ENCODE data around the gene PLK1.
A peak's percentile ranks its signal among the peaks of the same experiment; 100 is the strongest.
"Not testable (repeated sequence)": the region's sequence is repeated elsewhere in the genome, so short reads cannot be mapped to it uniquely, and the experiment has no call there.

Gene PLK1

DNA sequence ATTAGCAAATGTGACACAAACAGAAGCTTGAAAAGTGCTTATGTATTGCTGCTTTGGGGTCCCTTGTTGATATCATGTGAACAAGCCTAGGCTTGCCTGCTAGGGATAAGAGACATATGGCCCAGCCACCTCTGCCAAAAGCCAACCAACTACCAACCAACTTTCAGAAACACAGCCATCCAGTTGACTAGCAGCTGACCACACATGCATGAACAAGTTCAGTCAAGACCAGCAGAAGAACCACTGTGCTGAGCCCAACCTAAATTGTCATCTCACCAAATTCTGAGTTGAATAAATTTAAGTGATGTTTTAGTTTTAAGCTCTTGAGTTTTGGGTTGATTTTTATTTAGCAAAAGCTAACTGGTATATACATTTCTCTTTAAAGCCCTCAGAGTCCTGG lies 30.8 kb downstream of the PLK1 start:
- no peak overlapping the region for H3K4me3 ChIP-seq (ENCODE audit: low read length)
- no peaks in the 10 kb centered on the region for H3K9me3 ChIP-seq (ENCODE audit: control insufficient read depth, insufficient read depth, low read length)
- H3K36me3 ChIP-seq (ENCODE audit: control insufficient read depth, insufficient read depth, low read length): no peaks in the 10 kb centered on the region
- no peaks in the 10 kb centered on the region for H3K4me1 ChIP-seq (ENCODE audit: control insufficient read depth, insufficient read depth, low read length)
- no peak for DNase-seq (ENCODE audit: low read depth, low spot score)
- H3K27ac ChIP-seq (ENCODE audit: low read length): no peak overlapping the region
- H3K27me3 ChIP-seq (ENCODE audit: control insufficient read depth, insufficient read depth, low read length): peaks cover 4% of the 10 kb centered on the region; the same call in 1 of the 2 replicates

DNA sequence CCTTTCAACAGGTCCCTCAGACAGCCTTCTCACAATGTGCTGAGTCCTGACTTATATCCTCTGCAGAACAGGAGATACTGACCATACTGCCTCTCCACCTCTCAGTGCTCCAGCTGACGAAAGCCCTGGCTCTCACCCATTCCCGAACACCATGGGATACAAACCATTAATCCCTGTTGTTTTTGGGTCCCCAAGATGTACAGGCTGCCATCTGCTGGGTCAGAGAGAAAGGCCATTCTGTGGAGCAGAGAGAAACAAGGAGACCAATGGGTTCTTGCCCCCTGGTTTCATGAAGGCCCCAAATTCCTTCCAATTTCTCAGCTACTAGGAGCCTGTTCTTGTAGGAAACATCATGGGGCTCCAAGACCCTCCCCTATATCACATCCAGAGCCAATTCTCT lies 31.3 kb downstream of the PLK1 start:
- Histone ChIP-seq H3K4me1 (ENCODE audit: control insufficient read depth, insufficient read depth, low read length) (no peaks in the 10 kb centered on the region), H3K36me3 (ENCODE audit: control insufficient read depth, insufficient read depth, low read length) (no peaks in the 10 kb centered on the region), H3K27ac (ENCODE audit: low read length) (no peak overlapping the region), H3K27me3 (ENCODE audit: control insufficient read depth, insufficient read depth, low read length) (peaks cover 4% of the 10 kb centered on the region; the same call in 1 of the 2 replicates), H3K9me3 (ENCODE audit: control insufficient read depth, insufficient read depth, low read length) (no peaks in the 10 kb centered on the region), H3K4me3 (ENCODE audit: low read length) (no peak overlapping the region)
- WGBS (ENCODE audit: insufficient coverage, insufficient read length): no CpG with 5 or more reads among the region's 2 CpGs
- no peak for DNase-seq (ENCODE audit: low read depth, low spot score)

DNA sequence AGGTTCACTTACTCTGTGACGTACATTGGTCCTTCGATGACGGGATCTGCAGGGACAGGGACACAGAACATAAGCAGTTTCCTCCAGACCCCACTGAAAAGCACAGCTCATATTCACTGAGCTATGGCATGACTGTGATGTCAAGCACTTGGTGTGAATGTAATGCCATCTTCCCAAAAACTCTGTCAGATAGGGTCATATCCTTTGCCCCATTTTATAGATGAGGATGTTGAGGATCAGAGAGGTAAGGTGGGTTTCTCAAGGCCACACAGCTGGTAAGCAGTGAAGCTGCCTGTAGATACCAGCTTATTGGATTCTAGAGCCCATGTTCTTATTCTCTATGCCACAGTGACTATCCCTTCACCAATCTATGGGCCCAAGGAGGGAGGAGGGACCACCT lies 31.8 kb downstream of the PLK1 start:
- DNase-seq (ENCODE audit: low read depth, low spot score): no peak
- H3K36me3 ChIP-seq (ENCODE audit: control insufficient read depth, insufficient read depth, low read length): no peaks in the 10 kb centered on the region
- peaks cover 4% of the 10 kb centered on the region; the same call in 1 of the 2 replicates for H3K27me3 ChIP-seq (ENCODE audit: control insufficient read depth, insufficient read depth, low read length)
- H3K4me3 ChIP-seq (ENCODE audit: low read length): no peak overlapping the region
- H3K4me1 ChIP-seq (ENCODE audit: control insufficient read depth, insufficient read depth, low read length): no peaks in the 10 kb centered on the region
- no CpG with 5 or more reads among the region's 3 CpGs for WGBS (ENCODE audit: insufficient coverage, insufficient read length)
- H3K9me3 ChIP-seq (ENCODE audit: control insufficient read depth, insufficient read depth, low read length): no peaks in the 10 kb centered on the region
- no peak overlapping the region for H3K27ac ChIP-seq (ENCODE audit: low read length)

DNA sequence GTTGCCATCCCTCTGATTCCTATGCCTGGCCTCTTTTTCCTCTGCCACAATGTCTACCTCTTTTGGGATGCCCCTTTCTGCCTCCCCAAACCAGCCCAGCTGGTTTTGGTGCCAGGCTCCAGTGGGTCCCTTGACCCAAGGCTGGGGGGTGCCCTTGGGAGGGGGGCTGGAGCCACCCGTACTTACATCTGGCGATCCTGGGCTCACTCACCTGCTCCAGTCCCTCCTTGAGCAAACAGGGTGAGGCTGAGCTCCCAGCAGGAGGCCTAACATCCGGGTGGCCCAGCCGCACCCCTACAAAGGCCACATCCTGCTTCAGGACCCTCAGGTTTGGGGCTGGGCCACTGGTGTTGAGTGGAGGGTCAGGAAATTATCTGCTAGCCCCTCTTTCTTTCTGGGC lies 33.1 kb downstream of the PLK1 start:
- Histone ChIP-seq H3K27me3 (ENCODE audit: control insufficient read depth, insufficient read depth, low read length) (peaks cover 4% of the 10 kb centered on the region; the same call in 1 of the 2 replicates), H3K36me3 (ENCODE audit: control insufficient read depth, insufficient read depth, low read length) (no peaks in the 10 kb centered on the region), H3K4me1 (ENCODE audit: control insufficient read depth, insufficient read depth, low read length) (no peaks in the 10 kb centered on the region), H3K9me3 (ENCODE audit: control insufficient read depth, insufficient read depth, low read length) (no peaks in the 10 kb centered on the region), H3K4me3 (ENCODE audit: low read length) (no peak overlapping the region), H3K27ac (ENCODE audit: low read length) (no peak overlapping the region)
- no peak for DNase-seq (ENCODE audit: low read depth, low spot score)
- WGBS (ENCODE audit: insufficient coverage, insufficient read length): no CpG with 5 or more reads among the region's 4 CpGs

DNA sequence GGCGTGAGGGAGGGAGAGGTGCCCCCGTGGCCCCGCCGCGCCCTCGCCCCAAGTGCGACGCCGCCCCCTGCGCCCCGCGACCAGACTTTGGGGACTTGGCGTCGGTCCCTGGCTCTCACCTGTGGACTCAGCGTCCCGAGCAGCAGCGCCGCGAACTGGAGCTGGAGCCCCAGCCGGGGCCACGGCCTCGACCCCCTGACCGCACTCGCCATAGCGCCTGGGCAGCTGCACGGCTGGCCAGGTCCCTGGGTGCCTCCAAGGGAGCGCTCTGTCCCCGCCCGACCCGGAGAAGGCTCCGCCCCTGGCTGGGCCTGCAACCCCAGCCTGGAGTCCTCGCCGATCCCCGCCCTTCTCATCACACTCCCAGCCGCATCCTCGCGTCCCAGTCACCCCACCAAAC lies 34.3 kb downstream of the PLK1 start, which contains the start of gene ERN2:
Gene ERN2, minus strand, starts transcription at position 247 of the 400 bp plus-strand sequence. Its CDS starts 35 bp downstream, at position 212.
- peak within 1 kb of the TSS; percentile 63 for H3K4me3 ChIP-seq (ENCODE audit: low read length)
- no peak within 1 kb of the TSS for H3K27ac ChIP-seq (ENCODE audit: low read length)
- WGBS (ENCODE audit: insufficient coverage, insufficient read length): no CpG with 5 or more reads among the region's 37 CpGs
- H3K36me3 ChIP-seq (ENCODE audit: control insufficient read depth, insufficient read depth, low read length): no peaks in the 10 kb centered on the region
- H3K4me1 ChIP-seq (ENCODE audit: control insufficient read depth, insufficient read depth, low read length): no peaks in the 10 kb centered on the region
- no peaks in the 10 kb centered on the region for H3K9me3 ChIP-seq (ENCODE audit: control insufficient read depth, insufficient read depth, low read length)
- H3K27me3 ChIP-seq (ENCODE audit: control insufficient read depth, insufficient read depth, low read length): peaks cover 4% of the 10 kb centered on the region; the same call in 1 of the 2 replicates
- DNase-seq (ENCODE audit: low read depth, low spot score): no peak

DNA sequence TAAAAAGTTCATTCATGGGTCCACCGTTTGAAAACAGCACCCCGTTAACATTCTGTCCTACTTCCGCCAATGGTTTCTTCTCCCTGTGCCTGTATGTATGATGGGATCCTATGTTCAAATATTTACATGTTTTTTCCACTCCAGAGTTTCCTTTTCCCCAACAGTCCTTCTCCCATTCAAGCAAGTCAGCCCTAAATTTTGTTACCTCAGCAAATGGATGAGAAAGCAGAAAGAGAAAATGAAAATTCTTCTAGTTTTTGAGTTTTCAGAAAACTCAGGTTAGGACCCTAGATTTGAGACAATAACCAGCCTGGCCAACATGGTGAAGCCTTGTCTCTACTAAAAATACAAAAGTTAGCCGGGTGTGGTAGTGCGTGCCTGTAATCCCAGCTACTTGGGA lies 37.8 kb downstream of the PLK1 start:
- H3K4me1 ChIP-seq (ENCODE audit: control insufficient read depth, insufficient read depth, low read length): no peaks in the 10 kb centered on the region
- peaks cover 4% of the 10 kb centered on the region; the same call in 1 of the 2 replicates for H3K27me3 ChIP-seq (ENCODE audit: control insufficient read depth, insufficient read depth, low read length)
- DNase-seq (ENCODE audit: low read depth, low spot score): no peak
- no peak overlapping the region for H3K4me3 ChIP-seq (ENCODE audit: low read length)
- no peaks in the 10 kb centered on the region for H3K36me3 ChIP-seq (ENCODE audit: control insufficient read depth, insufficient read depth, low read length)
- WGBS (ENCODE audit: insufficient coverage, insufficient read length): no CpG with 5 or more reads among the region's 5 CpGs
- H3K9me3 ChIP-seq (ENCODE audit: control insufficient read depth, insufficient read depth, low read length): no peaks in the 10 kb centered on the region
- H3K27ac ChIP-seq (ENCODE audit: low read length): no peak overlapping the region

DNA sequence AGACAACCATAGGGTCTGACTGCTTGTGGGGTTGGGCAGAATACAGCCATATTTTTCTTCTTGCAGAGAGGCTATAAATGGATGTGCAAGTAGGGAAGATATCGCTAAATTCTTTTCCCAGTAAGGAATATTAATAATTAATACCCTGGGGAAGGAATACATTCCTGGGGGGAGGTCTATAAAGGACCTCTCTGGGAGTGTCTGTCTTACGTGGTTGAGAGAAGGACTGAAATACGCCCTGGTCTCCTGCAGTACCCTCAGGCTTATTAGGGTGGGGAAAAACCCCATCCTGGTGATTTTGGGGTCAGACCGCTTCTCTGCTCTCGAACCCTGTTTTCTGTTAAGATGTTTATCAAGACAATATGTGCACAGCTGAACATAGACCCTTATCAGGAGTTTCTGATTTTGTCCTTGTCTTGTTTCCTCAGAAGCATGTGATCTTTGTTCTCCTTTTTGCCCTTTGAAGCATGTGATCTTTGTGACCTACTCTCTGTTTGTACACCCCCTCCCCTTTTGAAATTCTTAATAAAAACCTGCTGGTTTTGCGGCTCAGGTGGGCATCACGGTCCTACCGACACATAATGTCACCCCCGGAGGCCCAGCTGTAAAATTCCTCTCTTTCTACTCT lies 44.0 kb downstream of the PLK1 start:
- not testable (repeated sequence) for H3K27me3 ChIP-seq (ENCODE audit: control insufficient read depth, insufficient read depth, low read length); H3K4me3 ChIP-seq (ENCODE audit: low read length); H3K36me3 ChIP-seq (ENCODE audit: control insufficient read depth, insufficient read depth, low read length); DNase-seq (ENCODE audit: low read depth, low spot score); H3K9me3 ChIP-seq (ENCODE audit: control insufficient read depth, insufficient read depth, low read length); H3K4me1 ChIP-seq (ENCODE audit: control insufficient read depth, insufficient read depth, low read length); H3K27ac ChIP-seq (ENCODE audit: low read length)
- no CpG with 5 or more reads among the region's 9 CpGs for WGBS (ENCODE audit: insufficient coverage, insufficient read length)

DNA sequence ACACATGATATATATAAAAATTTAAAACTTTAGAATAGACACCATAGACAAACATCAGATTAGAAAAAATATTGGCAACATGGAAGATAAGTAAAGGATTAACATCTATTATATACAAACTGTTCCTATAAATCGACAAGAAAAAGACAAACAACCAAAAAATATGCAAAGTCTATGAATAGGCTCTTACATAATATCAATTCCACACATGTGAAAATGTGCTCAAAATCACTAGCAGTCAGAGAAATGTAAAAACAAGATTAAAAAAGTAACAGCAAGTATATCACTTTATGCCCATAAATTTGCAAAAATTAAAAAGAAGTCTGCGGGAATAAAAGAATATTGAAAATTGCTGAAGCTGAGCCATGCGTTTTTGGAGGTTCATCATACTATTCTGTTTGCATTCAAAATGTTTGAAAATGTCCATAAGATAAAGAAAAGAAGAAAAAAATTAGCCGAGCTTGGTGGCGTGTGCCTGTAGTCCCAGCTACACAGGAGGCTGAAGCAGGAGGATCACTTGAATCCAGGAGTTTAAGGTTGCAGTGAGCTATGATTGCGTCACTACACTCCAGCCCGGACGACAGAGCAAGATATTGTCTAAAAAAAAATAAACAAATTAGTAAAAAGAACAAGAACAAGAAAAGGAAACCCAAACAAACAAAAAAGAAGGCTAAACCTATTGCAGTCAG lies 45.6 kb downstream of the PLK1 start:
- no CpG with 5 or more reads among the region's 8 CpGs for WGBS (ENCODE audit: insufficient coverage, insufficient read length)
- Histone ChIP-seq H3K4me3 (ENCODE audit: low read length) (no peak overlapping the region), H3K27ac (ENCODE audit: low read length) (no peak overlapping the region), H3K36me3 (ENCODE audit: control insufficient read depth, insufficient read depth, low read length) (no peaks in the 10 kb centered on the region), H3K4me1 (ENCODE audit: control insufficient read depth, insufficient read depth, low read length) (no peaks in the 10 kb centered on the region), H3K27me3 (ENCODE audit: control insufficient read depth, insufficient read depth, low read length) (no peaks in the 10 kb centered on the region), H3K9me3 (ENCODE audit: control insufficient read depth, insufficient read depth, low read length) (no peaks in the 10 kb centered on the region)
- no peak for DNase-seq (ENCODE audit: low read depth, low spot score)

DNA sequence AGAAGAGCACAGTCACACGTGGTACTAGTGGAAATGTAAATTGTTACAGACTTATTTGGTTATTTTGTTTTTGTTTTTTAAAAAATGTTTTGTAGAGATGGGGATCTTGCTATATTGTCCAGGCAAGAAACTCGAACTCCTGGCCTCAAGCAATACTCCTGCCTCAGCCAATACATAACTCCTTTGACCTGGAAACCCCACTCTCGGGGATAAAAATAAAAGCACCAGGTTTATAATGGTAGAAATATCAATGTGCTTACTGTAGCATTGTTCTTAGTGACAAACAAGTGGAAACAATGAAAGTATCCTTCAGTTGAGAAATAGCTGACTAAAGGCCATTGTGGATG lies 46.1 kb downstream of the PLK1 start:
- Histone ChIP-seq H3K36me3 (ENCODE audit: control insufficient read depth, insufficient read depth, low read length) (no peaks in the 10 kb centered on the region), H3K27me3 (ENCODE audit: control insufficient read depth, insufficient read depth, low read length) (no peaks in the 10 kb centered on the region), H3K27ac (ENCODE audit: low read length) (no peak overlapping the region), H3K4me3 (ENCODE audit: low read length) (no peak overlapping the region), H3K4me1 (ENCODE audit: control insufficient read depth, insufficient read depth, low read length) (no peaks in the 10 kb centered on the region), H3K9me3 (ENCODE audit: control insufficient read depth, insufficient read depth, low read length) (no peaks in the 10 kb centered on the region)
- no peak for DNase-seq (ENCODE audit: low read depth, low spot score)
- no CpG with 5 or more reads among the region's 3 CpGs for WGBS (ENCODE audit: insufficient coverage, insufficient read length)

DNA sequence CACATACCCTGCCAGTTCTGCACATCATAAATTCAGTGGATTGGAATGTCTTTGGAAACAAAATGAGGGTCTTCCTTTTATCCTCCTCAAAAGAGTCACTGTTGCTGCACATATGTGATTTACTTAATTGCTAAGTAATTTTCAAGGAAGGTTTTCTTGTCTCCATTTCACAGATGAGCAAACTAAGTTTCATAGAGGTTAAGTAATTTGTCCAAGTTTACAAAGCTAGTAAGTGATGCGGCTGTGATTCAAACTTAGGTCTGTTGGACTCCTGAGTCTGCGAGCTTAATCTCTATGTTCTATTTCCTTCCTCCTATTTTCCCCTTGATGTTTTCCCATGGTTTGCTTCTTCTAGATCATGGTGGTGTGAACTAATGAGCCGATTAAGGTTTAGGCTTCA lies 48.0 kb downstream of the PLK1 start:
- H3K9me3 ChIP-seq (ENCODE audit: control insufficient read depth, insufficient read depth, low read length): no peaks in the 10 kb centered on the region
- DNase-seq (ENCODE audit: low read depth, low spot score): no peak
- H3K4me1 ChIP-seq (ENCODE audit: control insufficient read depth, insufficient read depth, low read length): no peaks in the 10 kb centered on the region
- no peak overlapping the region for H3K4me3 ChIP-seq (ENCODE audit: low read length)
- no peaks in the 10 kb centered on the region for H3K36me3 ChIP-seq (ENCODE audit: control insufficient read depth, insufficient read depth, low read length)
- H3K27ac ChIP-seq (ENCODE audit: low read length): no peak overlapping the region
- no CpG with 5 or more reads among the region's 3 CpGs for WGBS (ENCODE audit: insufficient coverage, insufficient read length)
- no peaks in the 10 kb centered on the region for H3K27me3 ChIP-seq (ENCODE audit: control insufficient read depth, insufficient read depth, low read length)

DNA sequence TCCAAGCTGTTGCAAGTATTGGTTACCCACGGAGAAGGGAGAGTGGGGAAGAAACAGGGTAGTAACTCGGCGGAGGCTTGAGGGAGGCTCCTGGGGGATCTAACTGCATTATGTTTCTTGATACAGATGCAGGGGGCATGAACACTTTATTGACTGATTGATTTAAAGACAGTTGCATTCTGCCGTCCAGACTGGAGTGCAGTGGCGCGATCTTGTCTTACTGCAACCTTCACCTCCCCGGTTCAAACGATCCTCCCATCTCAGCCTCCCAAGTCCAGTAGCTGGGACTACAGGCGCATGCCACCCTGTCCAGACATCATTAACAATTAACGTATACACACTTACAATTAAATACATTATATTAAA lies 49.4 kb downstream of the PLK1 start:
- H3K9me3 ChIP-seq (ENCODE audit: control insufficient read depth, insufficient read depth, low read length): no peaks in the 10 kb centered on the region
- no peaks in the 10 kb centered on the region for H3K36me3 ChIP-seq (ENCODE audit: control insufficient read depth, insufficient read depth, low read length)
- no peak overlapping the region for H3K4me3 ChIP-seq (ENCODE audit: low read length)
- H3K27ac ChIP-seq (ENCODE audit: low read length): no peak overlapping the region
- no peak for DNase-seq (ENCODE audit: low read depth, low spot score)
- no peaks in the 10 kb centered on the region for H3K4me1 ChIP-seq (ENCODE audit: control insufficient read depth, insufficient read depth, low read length)
- 100% methylated on average over 1 of the region's 10 CpGs for WGBS (ENCODE audit: insufficient coverage, insufficient read length)
- H3K27me3 ChIP-seq (ENCODE audit: control insufficient read depth, insufficient read depth, low read length): no peaks in the 10 kb centered on the region
